Activated CD4-positive, alpha-beta T cell treated with anti-CD3 and anti-CD28 coated beads for 4 hours (primary cell): ENCODE results near the gene IGSF22.

Source experiments
- DNase-seq, 2 donors: peaks; one replicate each; pipeline ENCODE4 v3.0.0-alpha.2; 2020

Gene IGSF22

DNA sequence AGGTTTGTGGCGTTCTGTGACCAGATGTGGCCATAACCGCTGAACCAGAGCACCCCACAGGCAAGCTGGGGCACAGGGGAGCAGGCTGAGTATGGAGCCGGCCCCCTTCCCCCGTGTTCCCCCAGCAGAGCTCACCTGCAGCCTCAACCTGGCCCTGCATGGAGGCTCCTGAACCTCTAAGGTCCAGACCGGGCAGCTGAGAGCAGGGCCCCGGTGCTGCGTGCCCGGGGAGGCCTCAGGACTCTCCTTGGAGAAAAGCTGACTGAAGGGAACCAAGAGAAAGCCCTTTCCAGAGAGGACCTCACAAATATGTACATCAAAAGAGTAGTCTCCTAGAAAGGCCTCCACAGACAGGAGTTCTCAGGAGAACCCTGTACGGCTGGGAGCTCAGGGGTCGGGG lies 17.4 kb upstream of the IGSF22 start:
- no peak for DNase-seq

DNA sequence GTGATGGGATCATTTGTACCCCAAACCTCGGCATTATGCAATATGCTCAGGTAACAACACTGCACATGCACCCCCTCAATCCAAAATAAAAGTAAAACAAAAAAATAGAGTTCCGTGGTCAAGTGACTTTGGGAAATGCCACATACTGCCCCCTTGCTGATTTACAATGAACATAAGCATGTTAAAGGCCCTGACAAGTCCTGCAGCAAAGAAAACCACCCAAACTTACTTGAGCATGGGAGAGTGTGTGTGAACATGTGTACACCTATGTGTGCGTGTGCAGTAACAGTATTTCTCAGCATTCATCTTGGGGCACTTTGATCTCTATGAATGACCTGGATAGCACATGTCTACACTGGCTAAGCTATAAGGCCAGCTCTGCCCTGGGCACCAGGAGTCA lies 15.8 kb upstream of the IGSF22 start:
- DNase-seq, result no peak

DNA sequence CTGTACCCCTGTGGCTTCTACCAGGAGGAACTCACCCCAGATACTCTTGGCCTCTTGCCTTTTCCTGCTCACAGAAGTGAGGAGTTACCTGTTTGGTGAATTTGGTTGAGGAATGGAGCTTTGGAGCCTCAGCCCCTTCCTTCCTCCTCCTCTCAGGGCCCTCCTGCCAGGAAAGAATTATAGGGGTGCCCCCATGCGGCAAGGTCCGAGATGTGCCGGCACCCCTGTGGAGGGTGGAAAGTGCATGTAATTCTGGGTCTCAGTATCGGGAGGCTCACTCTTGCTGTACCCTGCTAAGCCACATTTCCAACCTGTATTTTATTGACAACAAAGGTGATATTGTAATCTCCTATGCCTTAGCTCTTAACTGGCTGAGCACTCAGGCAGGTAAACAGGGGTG lies 13.7 kb upstream of the IGSF22 start:
- DNase-seq, result no peak

DNA sequence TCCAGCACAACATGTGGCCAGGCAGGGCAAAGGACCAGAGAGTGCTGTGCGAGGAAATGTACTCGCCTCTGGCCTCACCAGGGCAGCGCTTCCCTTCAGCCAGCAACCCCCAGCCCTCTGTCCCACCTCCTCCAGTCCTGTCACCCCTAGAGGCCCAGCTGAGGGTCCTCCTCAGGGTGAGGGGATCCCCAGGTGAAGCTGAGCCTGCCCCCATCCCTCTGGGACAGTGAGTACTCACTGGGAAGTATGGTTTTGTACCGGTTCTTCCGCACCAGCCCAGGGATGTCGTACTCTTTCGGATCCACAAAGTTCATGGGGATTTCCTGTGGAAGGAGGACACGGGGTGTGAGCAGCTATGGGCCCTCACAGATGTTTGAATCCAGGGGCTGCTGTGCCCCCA lies 11.7 kb upstream of the IGSF22 start:
- DNase-seq, result no peak

DNA sequence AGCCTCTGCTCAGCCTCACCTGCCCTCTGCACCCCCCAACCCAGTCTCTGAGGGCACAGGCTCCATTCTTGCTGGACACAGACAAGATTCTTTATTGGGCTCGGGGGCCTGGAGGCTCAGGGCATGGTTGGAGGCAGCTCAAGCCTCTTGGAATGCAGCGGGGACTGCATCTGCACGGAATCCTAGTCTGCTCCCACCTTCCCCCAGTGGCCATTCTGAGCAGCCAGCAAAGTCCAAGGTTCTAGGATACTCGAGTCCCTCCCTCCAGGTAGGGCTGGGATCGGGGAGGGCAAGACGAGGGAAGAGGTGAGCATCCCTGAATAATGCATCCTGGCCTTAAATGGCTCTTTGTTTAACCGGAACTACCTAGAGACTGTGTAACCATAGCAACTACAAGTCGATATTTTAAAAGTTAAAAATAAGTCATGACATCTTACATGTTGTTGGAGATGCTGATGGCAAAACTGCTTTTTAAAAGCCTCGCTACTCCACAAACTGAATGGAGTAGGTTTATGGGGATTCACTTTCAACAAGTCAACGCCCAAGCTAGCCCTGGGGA lies 10.7 kb upstream of the IGSF22 start:
- no peak for DNase-seq

DNA sequence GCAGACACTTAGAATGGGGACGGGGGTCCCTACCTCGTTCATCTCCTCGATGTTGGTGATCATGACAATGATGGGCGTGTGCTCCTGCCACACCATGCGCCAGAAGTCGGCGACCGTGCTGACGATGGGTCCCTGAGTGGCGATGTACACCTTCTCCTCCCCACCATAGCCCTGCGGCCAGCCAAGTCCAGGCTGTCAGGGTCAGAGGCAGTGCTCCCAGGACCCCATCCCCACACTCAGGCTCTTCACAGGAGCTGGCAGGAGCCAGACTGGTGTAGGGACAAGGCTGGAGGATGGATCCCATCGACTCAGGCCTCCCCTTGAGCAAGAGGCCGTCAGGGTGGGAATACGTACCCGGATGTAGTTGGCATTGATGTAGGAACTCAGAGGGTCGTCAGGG lies 7.2 kb upstream of the IGSF22 start:
- DNase-seq, result no peak

DNA sequence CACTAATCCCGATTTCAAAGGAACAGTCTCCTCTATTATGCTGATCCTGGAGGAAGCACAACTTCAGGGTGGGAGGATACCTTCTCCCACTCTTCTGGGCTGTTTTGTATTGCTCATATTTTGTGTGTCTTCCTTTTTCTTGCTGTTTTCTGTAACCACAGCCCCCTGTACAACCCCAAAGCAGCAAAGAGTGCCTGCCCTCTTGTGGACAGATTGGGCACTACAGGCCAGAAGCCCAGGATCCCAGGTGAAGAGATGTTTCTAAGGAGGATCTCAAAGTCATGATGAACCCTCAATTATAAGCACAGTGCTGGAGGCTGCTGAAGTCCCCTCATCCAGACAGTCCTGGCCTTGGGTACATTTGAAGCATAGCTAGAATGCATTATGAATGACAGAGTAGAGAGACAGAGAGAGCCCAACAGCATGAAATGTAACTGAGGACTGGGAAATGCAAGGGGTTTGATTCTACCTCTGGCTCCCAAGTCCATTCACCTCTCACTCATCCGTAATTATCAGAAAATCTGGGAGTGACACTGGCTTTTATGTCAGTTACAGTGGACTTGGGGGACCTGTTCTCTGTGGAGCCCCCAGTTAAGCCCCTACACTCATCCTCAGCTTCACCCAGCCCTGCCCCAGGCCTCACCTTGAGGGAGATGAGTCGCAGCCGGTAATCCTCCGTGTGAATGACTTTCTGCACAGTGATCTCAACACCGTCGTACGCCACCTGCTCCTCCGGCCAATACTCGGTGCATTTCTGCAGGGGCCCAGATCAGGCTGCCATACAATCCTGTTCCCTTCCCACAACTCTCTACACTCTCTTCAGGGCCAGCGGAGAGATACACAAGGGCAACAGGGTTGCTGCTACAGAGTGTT lies 6.2 kb upstream of the IGSF22 start:
- DNase-seq, result peak; percentile 56 to 79

DNA sequence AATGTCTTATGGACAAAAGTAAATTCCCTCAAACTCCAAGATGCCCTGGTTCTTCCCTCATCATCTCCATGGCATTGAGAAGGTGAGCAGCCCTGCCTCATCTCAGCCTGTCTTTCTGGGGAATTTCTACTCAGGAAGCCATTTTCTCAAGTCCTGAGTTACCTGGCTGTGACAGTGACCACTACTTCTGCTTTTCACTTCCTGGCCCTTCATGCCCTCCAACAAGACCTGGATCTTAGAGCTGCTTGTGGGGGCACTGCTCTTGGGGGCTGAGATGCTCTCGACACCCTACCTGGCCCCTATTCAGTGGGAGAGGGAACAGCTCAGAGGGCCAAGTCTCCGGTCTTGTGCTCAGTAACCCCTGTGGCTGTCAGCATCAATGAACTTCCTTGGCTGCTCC lies 5.5 kb upstream of the IGSF22 start:
- DNase-seq, result no peak

DNA sequence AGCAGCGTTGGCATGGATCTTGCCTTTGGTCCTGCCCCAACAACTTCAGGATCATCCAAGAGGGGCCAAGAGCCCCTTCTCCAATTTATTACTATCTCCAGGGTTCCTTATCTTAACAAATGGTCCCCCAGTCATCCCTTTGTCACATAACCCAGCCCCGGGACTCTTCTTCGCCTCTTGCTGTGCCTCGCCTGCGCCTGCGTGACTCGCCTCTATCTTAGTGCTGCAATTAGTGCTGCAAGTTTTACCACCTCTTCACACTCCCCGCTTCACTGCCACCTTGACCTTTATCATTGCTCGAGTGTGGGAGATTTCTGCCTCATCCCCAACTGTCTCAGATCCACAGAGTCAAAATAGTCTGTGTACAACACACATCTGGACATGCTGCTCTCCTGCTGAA lies 4.0 kb upstream of the IGSF22 start:
- no peak for DNase-seq

DNA sequence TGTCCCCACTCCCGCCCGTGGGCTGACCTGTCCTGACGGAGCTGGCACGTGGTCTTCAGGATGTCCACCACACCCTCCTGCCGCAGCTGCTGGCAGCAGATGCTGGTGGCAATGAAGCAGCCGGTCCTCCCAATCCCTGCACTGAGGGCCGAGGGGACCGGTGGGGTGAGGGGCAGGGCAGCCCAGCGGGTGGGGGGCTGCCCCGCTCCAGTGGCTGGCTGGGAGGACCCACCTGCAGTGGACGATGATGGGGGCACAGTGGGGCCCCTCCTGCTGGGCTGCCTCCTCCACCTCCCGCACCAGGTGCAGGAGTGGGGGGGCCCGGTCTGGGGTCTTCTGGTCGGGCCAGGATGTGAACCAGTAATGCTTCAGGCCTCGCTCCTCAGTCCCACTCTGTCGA lies 3.4 kb upstream of the IGSF22 start:
- DNase-seq, result no peak

DNA sequence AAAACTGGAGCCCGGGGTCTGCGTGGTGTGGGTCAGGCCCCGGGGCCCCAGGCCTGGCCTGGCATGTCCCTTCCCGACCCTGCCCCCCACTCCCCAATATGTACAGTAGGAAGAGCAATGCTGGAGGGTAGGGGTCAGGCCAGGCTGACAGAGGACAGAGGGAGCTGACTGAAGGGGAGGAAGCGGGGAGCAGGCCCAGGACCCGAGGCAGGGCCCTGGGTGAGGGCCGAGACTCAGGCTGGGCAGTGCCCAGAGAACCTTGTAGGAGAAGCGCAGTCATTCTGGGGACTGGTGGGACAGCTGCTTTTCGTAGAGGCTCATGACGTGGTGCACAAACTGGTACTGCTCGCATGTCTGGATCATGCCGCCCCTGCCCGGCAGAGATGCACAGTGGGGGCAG lies 2.7 kb upstream of the IGSF22 start:
- no peak for DNase-seq

DNA sequence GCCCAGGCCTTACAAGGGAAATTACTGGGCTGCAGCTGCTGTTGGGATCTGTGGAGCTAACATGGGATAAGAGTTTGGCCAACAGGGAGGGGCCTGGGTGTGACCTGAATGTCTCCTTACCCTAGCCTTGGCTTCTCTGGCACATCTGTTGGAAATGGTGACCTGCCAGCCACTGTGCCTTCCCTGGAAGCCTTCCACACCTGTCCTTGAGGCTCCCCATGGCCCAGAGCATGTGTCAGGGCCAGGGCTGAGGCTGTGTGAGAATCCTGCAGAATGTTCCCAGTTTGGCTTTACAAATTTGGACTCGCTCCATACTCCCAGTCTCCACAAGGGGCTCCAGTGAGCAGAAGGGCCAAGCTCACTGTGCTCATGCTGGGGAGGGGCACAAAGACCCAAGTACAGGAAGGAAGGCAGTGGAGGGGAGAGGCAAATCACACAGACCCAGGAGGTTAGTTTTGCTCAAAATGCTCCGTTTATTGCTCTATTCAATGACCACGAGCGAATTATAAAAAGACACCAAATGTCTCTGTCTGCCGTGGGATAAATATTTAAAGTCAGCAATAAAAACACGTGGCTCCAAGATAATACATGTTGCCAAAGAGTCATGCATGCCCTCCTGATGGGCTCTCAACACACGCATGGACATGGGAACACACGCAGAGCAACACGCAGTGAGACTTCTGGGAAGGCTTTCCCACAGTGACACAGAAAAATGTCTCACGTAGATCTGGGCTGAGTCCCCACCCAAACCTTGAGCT lies 1.7 kb upstream of the IGSF22 start:
- DNase-seq, result peak; percentile 37 to 62

DNA sequence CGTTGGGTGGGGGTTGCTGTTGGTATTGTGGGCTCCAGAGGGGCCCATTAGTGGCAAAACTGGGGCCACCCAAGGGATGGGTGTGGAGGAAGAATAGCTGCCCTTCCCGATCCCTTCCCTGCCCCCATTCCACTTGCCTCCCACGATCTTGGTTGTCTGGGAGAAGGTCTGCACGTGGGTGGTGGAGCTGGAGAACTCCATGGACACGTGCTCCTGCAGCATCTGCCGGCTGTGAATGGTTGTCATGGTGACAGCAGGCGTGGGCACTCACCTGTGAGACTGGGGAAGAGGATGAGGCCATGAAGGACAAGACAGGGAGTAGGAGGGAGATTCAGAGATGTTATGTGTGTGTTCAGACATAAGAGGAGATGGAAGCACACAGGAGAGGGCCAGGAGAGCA lies 2.0 kb downstream of the IGSF22 start:
- DNase-seq, result no peak

DNA sequence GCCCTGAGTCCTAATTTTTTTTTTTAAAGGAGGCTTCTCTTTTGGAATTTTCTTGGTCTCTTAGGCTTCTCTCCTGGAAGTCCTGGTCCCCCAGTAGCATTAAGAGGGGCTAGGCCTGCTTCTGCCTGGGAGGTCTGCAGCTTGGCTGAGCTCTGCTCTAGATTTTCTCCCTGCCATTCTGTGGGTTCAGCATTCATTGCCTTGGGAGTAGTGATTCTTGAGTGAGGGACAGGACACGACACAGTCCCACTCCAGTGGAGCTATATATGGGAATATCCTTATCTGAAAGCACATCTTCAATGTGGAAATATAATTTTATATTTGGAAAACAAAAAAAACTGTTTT lies 3.7 kb downstream of the IGSF22 start:
- no peak for DNase-seq

DNA sequence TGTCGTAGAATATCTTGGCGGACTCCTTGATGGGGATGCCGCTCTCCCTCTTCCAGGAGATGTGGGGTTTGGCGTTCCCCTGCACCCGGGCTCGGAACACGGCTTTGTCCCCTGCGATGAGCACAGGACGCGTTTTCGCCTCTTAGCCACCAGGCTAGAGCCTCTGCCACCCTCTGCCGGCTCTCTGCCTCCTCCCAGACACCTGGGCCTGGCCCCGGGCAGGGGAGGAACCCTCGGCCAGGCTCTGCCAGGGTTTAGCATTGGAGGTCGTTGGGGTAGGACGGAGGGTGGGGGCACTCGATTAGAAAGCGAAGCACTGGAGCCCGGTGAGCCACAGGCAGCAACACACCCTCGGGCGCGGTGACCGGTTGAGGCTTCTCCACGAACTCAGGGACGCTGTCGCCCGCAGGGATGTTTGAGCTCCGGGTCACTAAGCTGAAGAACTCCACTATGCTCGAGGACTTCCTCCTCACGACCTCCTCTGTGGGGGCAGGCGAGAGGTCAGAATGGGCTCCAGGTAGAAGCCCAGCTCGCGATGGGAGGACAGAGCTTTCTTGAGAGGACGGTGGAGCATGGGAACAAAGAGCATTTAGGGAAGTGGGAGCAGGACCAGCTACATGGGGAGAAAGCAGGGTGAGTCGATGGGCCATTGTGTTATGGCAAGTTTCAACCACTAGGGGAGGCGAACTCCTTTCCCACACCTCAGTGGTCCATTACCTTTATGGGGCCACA lies 4.3 kb downstream of the IGSF22 start:
- peak; percentile 37 to 56 for DNase-seq

DNA sequence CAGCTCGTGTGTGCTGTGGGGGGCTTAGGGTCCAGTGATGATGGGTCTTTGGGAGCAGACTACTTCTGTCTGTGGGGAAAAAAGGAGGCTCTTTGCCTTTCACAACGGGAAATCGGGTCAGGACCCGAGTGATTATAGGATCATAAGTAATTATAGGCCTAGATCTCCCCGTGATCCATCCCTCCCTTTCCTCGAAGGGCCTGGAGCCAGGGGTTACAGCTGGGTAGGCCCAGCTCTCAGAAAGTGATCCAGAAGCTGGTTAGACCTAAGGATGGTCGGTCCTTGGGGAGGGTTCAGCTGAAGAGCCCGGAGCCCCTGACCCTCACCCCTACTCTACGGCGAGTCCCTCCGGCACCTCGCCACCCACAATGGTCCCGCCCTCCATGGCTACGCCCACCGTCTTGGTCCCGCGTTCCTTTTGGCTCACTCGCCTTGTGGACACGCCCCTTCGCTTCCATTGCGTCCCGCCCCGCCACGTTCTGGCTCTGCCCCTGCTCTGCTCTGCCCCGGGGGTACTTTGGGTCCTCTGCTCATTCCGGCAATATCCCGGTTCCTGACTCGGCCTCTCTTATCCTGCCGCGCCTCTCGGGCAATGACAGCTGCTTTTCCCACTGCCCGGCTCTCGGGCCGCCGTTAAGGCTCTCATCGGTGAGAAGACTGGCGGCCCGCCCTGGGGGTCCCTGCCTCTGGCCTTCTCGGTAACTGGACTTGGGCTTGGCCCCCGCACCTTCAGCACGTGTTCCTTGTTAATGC lies 5.0 kb downstream of the IGSF22 start:
- DNase-seq, result peak; percentile 83 to 86

DNA sequence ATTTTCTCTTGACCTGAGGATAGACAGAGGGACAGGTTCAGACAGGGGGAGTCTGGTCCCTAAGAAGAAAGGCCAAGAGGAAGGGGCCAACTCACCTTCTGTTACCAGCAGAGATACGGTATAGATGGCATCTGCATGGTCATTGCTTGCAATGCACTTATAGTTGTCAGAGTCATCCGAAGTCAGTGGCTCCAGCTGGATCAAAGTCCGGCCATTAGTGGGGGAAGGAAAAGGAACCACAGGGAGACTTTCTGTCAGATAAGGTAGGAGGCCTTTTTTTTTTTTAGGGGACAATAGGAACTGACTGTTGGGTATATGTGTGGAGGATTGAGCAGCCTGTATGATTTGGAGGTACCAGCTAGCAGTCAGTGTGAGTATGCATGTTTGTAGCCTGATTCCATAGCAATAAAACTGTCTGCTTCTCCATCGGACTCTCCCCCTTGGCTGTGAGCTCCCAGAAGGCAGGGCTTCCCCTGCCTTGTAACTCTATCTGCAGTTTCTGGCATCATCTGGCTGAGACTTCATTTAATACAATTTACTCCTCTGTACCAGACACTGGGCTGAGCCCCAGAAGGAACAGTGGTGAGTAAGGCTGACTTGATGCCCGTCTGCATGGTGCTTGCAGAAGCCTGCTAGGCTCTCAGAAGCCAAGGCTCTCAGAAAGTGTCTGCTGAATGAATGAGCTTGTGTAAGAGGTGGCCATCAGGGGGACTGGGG lies 5.7 kb downstream of the IGSF22 start:
- no peak for DNase-seq

DNA sequence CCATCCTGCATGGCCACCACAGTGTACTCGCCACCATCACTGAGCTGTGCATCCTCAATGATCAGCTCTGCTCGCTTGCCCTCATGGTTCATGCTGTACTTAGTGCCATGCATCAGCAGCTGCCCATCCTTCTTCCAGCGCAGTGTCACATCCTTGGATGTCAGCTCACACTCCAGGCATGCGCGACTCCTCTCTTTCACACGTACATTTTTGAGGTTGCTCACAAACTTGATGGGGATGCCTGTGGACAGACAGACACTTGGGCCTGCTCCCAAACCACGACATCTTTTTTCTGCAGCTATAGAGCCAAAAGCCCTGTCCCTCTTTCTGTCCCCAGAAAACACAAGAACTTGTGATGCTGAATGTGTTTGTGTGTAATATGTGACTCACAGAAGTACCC lies 10.5 kb downstream of the IGSF22 start:
- no peak for DNase-seq

DNA sequence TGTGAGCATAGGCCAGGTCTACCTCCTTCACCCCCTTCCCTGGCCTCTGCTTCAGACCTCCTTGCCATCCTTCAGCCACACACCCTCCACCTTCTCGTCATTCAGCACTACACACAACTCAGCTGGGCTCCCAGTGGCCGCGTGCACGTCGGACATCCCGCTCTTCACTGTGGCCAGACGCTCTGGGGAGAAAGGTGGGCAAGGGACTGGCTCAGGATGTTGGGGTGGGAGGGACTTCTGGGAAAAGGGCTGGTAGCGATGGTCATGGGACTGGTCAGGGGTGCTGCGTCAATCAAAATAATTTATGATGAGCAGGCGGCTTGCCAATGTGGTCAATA lies 11.6 kb downstream of the IGSF22 start:
- no peak for DNase-seq

DNA sequence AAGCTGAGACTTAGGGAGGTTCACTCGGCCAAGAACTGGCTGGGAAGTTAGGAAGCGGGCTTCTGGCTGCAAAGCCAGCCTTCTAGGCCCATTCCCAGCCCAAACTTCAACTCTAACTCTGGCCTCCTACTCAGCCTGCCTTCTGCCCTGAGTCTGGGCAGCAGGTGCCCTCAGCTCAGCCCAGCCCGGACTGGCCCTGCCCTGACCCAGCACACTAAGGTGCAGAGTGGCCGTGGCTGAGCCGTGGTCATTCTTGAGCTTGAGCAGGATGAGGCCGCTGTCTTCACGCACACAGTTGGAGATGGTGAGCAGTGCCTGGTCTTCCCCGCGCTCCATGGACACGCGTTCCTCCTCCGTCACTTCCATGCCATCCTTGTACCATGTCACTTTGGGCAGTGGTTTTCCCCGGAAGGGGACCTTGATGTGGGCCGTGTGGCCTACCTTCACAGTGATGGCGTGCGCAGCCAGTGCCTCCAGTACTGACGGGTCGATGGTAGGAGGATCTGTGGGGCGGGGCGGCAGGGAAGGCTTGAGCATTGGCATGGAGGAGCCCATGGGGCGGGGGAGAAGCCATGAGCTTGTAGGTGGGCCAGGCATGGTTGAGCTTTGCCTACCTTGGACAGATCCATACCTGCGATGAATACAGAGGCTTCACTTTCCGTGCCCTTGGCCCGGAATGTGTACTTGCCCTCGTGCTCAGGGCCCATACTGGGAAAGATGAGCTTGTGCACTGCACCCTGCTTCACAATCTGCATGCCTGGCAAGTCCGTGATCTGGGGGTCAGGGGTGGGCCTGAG lies 12.1 kb downstream of the IGSF22 start:
- no peak for DNase-seq

DNA sequence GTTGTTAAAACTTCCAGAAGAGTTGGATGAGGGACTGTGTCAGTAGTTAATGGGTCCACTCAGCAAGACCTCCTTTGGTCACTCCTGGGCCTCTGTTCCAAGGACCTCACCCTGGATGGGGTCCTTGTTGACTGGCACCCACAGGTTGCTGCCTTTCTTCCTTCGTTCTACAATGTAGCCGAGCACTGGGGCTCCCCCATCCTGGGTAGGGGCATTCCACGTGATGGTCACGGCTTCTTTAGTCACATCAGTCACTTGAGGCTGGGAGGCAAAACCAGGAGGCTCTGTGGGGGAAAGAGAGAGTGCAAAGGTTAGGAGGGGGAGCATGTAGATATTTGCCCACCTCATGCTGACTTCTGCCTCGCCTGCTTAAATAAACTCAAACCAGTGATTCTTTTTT lies 15.4 kb downstream of the IGSF22 start:
- DNase-seq, result no peak
